Ectodermal cell (in vitro differentiated cells): ENCODE data around the gene C12orf76.
"Not testable (repeated sequence)": the region's sequence is repeated elsewhere in the genome, so short reads cannot be mapped to it uniquely, and the experiment has no call there.

ENCODE experiments used
- H3K27ac ChIP-seq: 2 replicates; pipeline ENCODE4 v1.7.0; 2013; ENCODE audit warnings: mild to moderate bottlenecking, low read depth, low read length; ENCODE audit not compliant: insufficient read depth, poor library complexity, severe bottlenecking
- H3K27me3 ChIP-seq: 2 replicates; pipeline ENCODE4 v1.7.0; 2013; ENCODE audit warnings: mild to moderate bottlenecking, low read length; ENCODE audit not compliant: insufficient read depth, control insufficient read depth, poor library complexity, severe bottlenecking
- H3K36me3 ChIP-seq: one replicate; pipeline ENCODE4 v1.7.0; 2013; ENCODE audit warnings: low read length; ENCODE audit not compliant: control insufficient read depth, insufficient read depth
- H3K4me1 ChIP-seq: one replicate; pipeline ENCODE4 v1.7.0; 2013; ENCODE audit warnings: low read length; ENCODE audit not compliant: control insufficient read depth, insufficient read depth
- H3K4me3 ChIP-seq: 2 replicates; pipeline ENCODE4 v1.7.0; 2013; ENCODE audit warnings: low read depth, low read length, control low read depth; ENCODE audit not compliant: insufficient read depth
- H3K9me3 ChIP-seq: 2 replicates; pipeline ENCODE4 v1.7.0; 2013; ENCODE audit warnings: mild to moderate bottlenecking, low read length, moderate library complexity; ENCODE audit not compliant: control insufficient read depth
- WGBS, 2 experiments: methylation state at CpG; one replicate each; pipeline ENCODE4 v1.1.7; 2013; ENCODE audit warnings: missing lambda C conversion rate in 2 of 2; 5-methylcytosine and 5-hydroxymethylcytosine counted together

Gene C12orf76

GRCh38 chr12:110067531-110067930, 19.2 kb upstream of the C12orf76 start:
- Histone ChIP-seq H3K4me3 (no peak overlapping the region), H3K9me3 (no peaks in the 10 kb centered on the region), H3K4me1 (no peaks in the 10 kb centered on the region), H3K27ac (no peak overlapping the region), H3K27me3 (no peaks in the 10 kb centered on the region), H3K36me3 (no peaks in the 10 kb centered on the region)
- WGBS, 2 experiments, result 93% methylated on average over 7 of the region's 7 CpGs

- WGBS, 2 experiments, result 92 to 93% methylated on average over 2 of the region's 2 CpGs
- H3K27me3 ChIP-seq, result no peaks in the 10 kb centered on the region
- no peaks in the 10 kb centered on the region for H3K9me3 ChIP-seq
- H3K4me1 ChIP-seq, result no peaks in the 10 kb centered on the region
- H3K27ac ChIP-seq, result no peak overlapping the region
- no peaks in the 10 kb centered on the region for H3K36me3 ChIP-seq
- H3K4me3 ChIP-seq, result no peak overlapping the region
Observed at GRCh38 chr12:110065540-110065939, 17.2 kb upstream of the C12orf76 start.

GRCh38 chr12:110062241-110062640, 13.9 kb upstream of the C12orf76 start:
- Histone ChIP-seq H3K27ac (no peak overlapping the region), H3K4me3 (no peak overlapping the region), H3K27me3 (peaks cover 4% of the 10 kb centered on the region), H3K9me3 (no peaks in the 10 kb centered on the region), H3K4me1 (no peaks in the 10 kb centered on the region), H3K36me3 (no peaks in the 10 kb centered on the region)
- WGBS, 2 experiments, result 97 to 98% methylated on average over 2 of the region's 2 CpGs

GRCh38 chr12:110059651-110060000, 11.3 kb upstream of the C12orf76 start:
- H3K9me3 ChIP-seq, result no peaks in the 10 kb centered on the region
- WGBS, 2 experiments, result 89 to 95% methylated on average over 2 of the region's 2 CpGs
- no peaks in the 10 kb centered on the region for H3K36me3 ChIP-seq
- no peak overlapping the region for H3K4me3 ChIP-seq
- H3K27me3 ChIP-seq, result peaks cover 4% of the 10 kb centered on the region
- H3K4me1 ChIP-seq, result no peaks in the 10 kb centered on the region
- no peak overlapping the region for H3K27ac ChIP-seq

GRCh38 chr12:110058875-110059615, 10.7 kb upstream of the C12orf76 start:
- 95 to 97% methylated on average over 8 to 9 of the region's 9 CpGs for WGBS, 2 experiments
- no peak overlapping the region for H3K27ac ChIP-seq

DNA sequence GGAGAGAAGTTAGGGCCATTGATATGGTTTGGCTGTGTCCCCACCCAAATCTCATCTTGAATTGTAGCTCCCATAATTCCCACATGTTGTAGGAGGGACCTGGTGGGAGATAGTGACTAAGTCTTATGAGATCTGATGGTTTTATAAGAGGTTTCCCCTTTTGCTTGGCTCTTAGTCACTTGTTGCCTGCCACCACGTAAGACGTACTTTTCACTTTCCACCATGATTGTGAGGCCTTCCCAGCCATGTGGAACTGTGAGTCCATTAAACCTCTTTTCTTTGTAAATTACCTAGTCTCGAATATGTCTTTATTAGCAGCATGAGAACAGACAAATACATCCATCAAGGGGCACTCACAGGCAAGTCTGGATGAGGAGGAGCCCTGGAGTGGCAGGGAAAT, 8.3 kb upstream of the C12orf76 start:
- not testable (repeated sequence) for H3K4me1 ChIP-seq, H3K4me3 ChIP-seq, H3K27ac ChIP-seq, H3K27me3 ChIP-seq, H3K36me3 ChIP-seq, H3K9me3 ChIP-seq
- WGBS, 2 experiments, result 87 to 91% methylated on average over 3 of the region's 3 CpGs

More at GRCh38 chr12:110058875-110059615, 10.7 kb upstream of the C12orf76 start:
- no peak overlapping the region for H3K4me3 ChIP-seq
- H3K27me3 ChIP-seq, result peaks cover 4% of the 10 kb centered on the region
- no peaks in the 10 kb centered on the region for H3K9me3 ChIP-seq
- no peaks in the 10 kb centered on the region for H3K4me1 ChIP-seq
- H3K36me3 ChIP-seq, result no peaks in the 10 kb centered on the region

DNA sequence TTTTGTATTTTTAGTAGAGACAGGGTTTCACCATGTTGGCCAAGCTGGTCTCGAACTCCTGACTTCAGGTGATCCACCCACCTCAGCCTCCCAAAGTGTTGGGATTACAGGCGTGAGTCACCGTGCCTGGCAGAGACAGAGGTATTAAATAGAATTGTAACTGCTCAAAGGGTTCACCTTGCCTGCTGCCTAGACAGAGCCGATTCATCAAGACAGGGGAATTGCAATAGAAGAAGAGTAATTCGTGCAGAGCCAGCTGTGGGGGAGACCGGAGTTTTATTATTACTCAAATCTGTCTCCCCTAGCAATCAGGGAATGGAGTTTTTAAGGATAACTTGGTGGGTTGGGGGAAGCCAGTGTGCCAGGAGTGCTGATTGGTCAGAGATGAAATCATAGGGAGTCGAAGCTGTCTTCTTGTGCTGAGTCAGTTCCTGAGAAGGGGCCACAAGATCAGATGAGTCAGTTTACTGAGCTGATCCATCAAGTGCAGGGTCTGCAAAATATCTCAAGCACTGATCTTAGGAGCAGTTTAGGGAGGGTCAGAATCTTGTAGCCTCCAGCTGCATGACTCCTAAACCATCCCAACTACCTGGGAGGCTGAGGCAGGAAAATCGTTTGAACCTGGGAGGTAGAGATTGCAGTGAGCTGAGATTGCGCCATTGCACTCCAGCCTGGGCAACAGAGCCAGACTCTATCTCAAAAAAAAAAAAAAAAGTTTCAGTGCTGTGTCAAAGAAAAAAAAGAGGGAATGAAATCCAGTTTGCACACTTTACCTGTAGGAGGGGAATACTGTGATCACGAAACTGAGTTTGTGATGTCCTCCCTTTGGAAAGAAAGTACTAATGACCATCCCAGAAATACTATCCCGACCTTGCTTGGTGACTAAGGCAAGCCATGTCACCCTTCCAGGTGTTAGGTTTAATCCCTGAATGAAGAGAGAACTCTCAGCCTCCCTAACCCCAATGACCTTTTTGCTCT, 7.3 kb upstream of the C12orf76 start:
- not testable (repeated sequence) for H3K4me1 ChIP-seq, H3K4me3 ChIP-seq, H3K36me3 ChIP-seq, H3K9me3 ChIP-seq, H3K27me3 ChIP-seq, H3K27ac ChIP-seq
- WGBS, 2 experiments, result 76 to 80% methylated on average over 11 of the region's 11 CpGs

DNA sequence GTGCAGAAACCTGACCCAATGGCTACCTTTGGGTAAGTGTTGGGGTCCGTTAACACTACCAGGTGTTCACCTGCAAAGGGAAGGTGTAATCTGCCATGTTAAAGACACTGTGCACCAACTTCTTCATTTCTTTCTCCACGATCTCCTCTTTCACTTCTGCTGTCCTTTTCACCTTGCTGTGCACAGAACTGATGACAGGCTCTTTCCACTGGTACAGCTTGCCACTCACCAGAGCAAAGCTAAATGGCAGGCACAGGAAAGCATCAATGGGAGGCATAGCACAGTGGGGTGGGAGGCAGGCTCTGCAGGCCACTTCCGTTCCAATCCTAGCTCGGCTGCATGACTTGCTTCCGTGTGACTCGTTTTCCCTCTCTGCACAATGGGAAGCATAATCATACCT, 2.6 kb upstream of the C12orf76 start:
- Histone ChIP-seq H3K4me1 (peaks cover 7% of the 10 kb centered on the region), H3K27me3 (no peaks in the 10 kb centered on the region), H3K9me3 (no peaks in the 10 kb centered on the region), H3K4me3 (no peak overlapping the region), H3K27ac (no peak overlapping the region), H3K36me3 (no peaks in the 10 kb centered on the region)
- 85 to 94% methylated on average over 6 of the region's 6 CpGs for WGBS, 2 experiments

DNA sequence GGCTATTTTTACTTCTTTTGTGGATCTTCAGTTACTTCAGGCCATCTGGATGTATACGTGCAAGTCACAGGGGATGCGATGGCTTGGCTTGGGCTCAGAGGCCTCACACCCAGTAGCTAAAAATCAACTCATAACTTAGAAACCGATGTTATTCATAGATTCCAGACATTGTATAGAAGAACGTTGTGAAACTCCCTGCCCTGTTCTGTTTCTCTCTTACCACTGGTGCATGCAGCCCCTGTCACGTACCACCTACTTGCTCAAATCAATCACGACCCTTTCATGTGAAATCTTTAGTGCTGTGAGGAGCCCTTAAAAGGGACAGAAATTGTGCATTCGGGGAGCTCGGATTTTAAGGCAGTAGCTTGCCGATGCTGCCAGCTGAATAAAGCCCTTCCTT, 1.3 kb upstream of the C12orf76 start:
- not testable (repeated sequence) for H3K4me1 ChIP-seq, H3K27ac ChIP-seq, H3K36me3 ChIP-seq, H3K9me3 ChIP-seq, H3K27me3 ChIP-seq, H3K4me3 ChIP-seq
- 95 to 96% methylated on average over 9 of the region's 9 CpGs for WGBS, 2 experiments

- H3K9me3 ChIP-seq, H3K36me3 ChIP-seq, H3K4me1 ChIP-seq, H3K27ac ChIP-seq, H3K27me3 ChIP-seq: not testable (repeated sequence)
- peak overlapping the region; percentile 89 for H3K4me3 ChIP-seq
- WGBS, 2 experiments, result 89 to 91% methylated on average over 10 to 11 of the region's 11 CpGs
Observed at GRCh38 chr12:110049034-110049433, 712 bp upstream of the C12orf76 start.
